ENCODE data around the gene PYDC1.

PYDC1 gene

DNA sequence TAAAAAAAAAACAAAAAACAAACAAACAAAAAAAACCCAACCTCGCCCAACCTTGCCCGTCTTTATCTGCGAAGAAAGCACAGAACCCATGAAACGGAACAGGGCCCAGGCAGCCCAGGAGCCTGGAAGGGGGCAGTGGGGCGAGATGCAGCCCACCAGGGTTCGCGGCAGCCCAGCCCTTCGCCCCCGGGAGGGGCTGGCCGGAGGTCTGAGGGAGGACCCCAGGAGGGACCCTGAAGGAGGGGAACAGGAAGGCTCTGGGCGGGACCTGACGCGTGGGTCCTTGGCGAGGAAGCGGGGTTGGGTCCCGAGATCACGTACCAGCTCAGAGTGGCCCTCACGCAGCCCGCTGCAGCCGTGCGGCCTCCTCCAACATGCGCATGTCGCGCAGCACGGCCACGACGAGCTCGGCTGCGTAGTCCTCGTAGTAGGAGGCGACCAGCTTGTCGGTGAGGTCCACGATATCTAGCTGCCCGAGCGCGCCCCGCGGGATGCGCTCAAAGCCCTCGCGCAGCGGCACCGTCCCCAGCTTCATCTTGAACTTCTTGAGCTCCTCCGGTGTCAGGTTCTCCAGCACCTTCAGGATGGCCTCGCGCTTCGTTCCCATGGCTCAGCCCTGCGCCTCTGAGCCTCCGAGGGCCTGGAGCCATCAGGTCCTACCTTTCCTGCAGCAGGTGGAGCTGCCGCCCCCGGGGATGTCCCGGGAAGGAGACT, at the start of gene PYDC1:
TSS of gene PYDC1 (minus strand) at position 714 of the 714 bp plus-strand sequence. CDS start at position 607, 107 bp downstream.
- no peak for ATAC-seq (ENCODE audit: insufficient read depth, low read depth)
- Histone ChIP-seq H3K4me1 (ENCODE audit: insufficient read depth, low read length) (no peaks in the 10 kb centered on the region), H3K79me2 (ENCODE audit: insufficient read depth, low read length) (no peaks in the 10 kb centered on the region), H2AFZ (ENCODE audit: low read depth, low read length) (no peak within 1 kb of the TSS), H3K4me2 (ENCODE audit: insufficient read depth, low read length) (no peak within 1 kb of the TSS), H4K20me1 (ENCODE audit: insufficient read depth, low read length) (no peaks in the 10 kb centered on the region), H3K9me3 (ENCODE audit: insufficient read depth, low read length, severe bottlenecking) (no peaks in the 10 kb centered on the region), H3K9ac (ENCODE audit: low read depth, low read length) (no peak within 1 kb of the TSS), H3K4me3 (ENCODE audit: low read depth in 1 of 2, low read length in 2 of 2) (no peak within 1 kb of the TSS), H3K36me3 (ENCODE audit: insufficient read depth, low read length) (no peaks in the 10 kb centered on the region), H3K27me3 (ENCODE audit: insufficient read depth, low read length, poor library complexity) (peaks cover 7% of the 10 kb centered on the region), H3K27ac (ENCODE audit: low read length) (no peak within 1 kb of the TSS)
- no peak for DNase-seq
- no peak for TF ChIP-seq CTCF (IDR thresholded peaks at IDR 0.05; ENCODE audit: borderline replicate concordance, extremely low read depth, low read length, poor library complexity, severe bottlenecking)
- TF ChIP-seq EZH2 (IDR thresholded peaks at IDR 0.05; ENCODE audit: borderline replicate concordance, low read depth, low read length, severe bottlenecking), result no peak

DNA sequence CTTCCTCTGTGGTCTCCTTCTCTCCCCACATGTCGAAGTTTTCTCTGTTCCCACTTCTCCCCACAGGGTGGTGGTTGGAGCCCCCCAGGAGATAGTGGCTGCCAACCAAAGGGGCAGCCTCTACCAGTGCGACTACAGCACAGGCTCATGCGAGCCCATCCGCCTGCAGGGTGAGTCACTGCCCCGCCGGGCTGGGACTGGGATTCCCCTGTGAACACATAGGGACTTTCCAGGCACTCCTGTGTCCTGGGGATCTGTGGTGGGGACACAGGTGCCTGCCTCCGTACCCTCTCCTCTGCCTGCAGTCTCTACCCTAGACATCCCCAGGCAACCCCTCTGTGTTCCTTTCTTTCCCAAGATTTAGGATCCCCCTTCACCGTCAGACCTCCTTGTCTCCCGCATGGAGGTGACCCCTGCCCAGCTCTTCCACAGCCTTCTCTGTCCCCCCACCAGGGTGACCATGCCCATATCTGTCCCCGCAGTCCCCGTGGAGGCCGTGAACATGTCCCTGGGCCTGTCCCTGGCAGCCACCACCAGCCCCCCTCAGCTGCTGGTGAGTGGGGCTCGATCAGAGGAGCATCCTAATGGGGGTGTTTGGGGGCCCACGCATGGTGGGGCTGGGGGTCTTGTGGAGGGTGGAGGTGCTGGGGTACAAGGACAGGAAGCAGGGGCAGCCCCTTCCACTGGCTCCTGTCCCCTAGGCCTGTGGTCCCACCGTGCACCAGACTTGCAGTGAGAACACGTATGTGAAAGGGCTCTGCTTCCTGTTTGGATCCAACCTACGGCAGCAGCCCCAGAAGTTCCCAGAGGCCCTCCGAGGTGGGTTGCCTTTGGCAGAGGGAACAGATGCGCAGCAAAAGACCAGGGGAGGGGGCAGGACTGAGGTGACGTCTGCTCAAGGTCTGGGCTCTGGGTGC, 48.7 kb upstream of the PYDC1 start:
- Histone ChIP-seq H3K9ac (ENCODE audit: low read depth, low read length) (no peak overlapping the region), H2AFZ (ENCODE audit: low read depth, low read length) (no peak overlapping the region), H4K20me1 (ENCODE audit: insufficient read depth, low read length) (no peaks in the 10 kb centered on the region), H3K4me2 (ENCODE audit: insufficient read depth, low read length) (no peak overlapping the region), H3K27ac (ENCODE audit: low read length) (no peak overlapping the region), H3K4me3 (ENCODE audit: low read depth in 1 of 2, low read length in 2 of 2) (no peak overlapping the region), H3K9me3 (ENCODE audit: insufficient read depth, low read length, severe bottlenecking) (no peaks in the 10 kb centered on the region), H3K36me3 (ENCODE audit: insufficient read depth, low read length) (no peaks in the 10 kb centered on the region), H3K4me1 (ENCODE audit: insufficient read depth, low read length) (no peaks in the 10 kb centered on the region), H3K79me2 (ENCODE audit: insufficient read depth, low read length) (no peaks in the 10 kb centered on the region), H3K27me3 (ENCODE audit: insufficient read depth, low read length, poor library complexity) (no peaks in the 10 kb centered on the region)
- ATAC-seq (ENCODE audit: insufficient read depth, low read depth), result no peak
- DNase-seq, result no peak
- no peak for TF ChIP-seq CTCF (IDR thresholded peaks at IDR 0.05; ENCODE audit: borderline replicate concordance, extremely low read depth, low read length, poor library complexity, severe bottlenecking)
- TF ChIP-seq EZH2 (IDR thresholded peaks at IDR 0.05; ENCODE audit: borderline replicate concordance, low read depth, low read length, severe bottlenecking), result no peak

DNA sequence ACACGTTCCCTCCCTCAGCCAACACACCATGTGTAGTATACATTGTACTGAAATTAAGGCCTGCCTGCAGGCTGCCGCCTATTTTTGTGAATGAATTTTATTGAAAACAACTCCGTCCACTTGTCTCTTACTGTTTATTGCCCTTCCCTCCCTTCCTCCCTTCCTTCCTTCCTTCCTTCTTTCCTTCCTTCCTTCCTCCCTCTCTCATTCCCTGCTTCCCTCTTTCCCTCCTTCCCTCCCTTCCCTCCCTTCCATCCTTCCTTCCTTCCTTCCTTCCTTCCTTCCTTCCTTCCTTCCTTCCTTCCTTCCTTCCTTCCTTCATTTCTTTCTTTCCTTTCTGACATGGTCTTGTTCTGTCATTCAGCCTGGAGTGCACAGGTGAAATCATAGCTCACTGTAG, 45.1 kb upstream of the PYDC1 start:
- Histone ChIP-seq H3K27ac (ENCODE audit: low read length) (no peak overlapping the region), H3K27me3 (ENCODE audit: insufficient read depth, low read length, poor library complexity) (no peaks in the 10 kb centered on the region), H3K9me3 (ENCODE audit: insufficient read depth, low read length, severe bottlenecking) (no peaks in the 10 kb centered on the region), H3K9ac (ENCODE audit: low read depth, low read length) (no peak overlapping the region), H3K79me2 (ENCODE audit: insufficient read depth, low read length) (no peaks in the 10 kb centered on the region), H2AFZ (ENCODE audit: low read depth, low read length) (no peak overlapping the region), H3K4me1 (ENCODE audit: insufficient read depth, low read length) (no peaks in the 10 kb centered on the region), H3K4me2 (ENCODE audit: insufficient read depth, low read length) (no peak overlapping the region), H3K4me3 (ENCODE audit: low read depth in 1 of 2, low read length in 2 of 2) (no peak overlapping the region), H3K36me3 (ENCODE audit: insufficient read depth, low read length) (no peaks in the 10 kb centered on the region), H4K20me1 (ENCODE audit: insufficient read depth, low read length) (no peaks in the 10 kb centered on the region)
- TF ChIP-seq EZH2 (IDR thresholded peaks at IDR 0.05; ENCODE audit: borderline replicate concordance, low read depth, low read length, severe bottlenecking), result no peak
- TF ChIP-seq CTCF (IDR thresholded peaks at IDR 0.05; ENCODE audit: borderline replicate concordance, extremely low read depth, low read length, poor library complexity, severe bottlenecking), result no peak
- no peak for DNase-seq
- ATAC-seq (ENCODE audit: insufficient read depth, low read depth), result no peak

All from DND-41 (cell line).